Prostate gland (tissue), 2 donors: ENCODE results near the gene SLC66A3.

Experiments used
- POLR2A ChIP-seq: fragments of 450-650 bp; IDR thresholded peaks from one replicate; pipeline ENCODE4 v1.6.1; 2016; ENCODE audit warnings: antibody characterized with exemption, mild to moderate bottlenecking
- POLR2AphosphoS5 ChIP-seq: sonication (generic); formaldehyde crosslinking; IDR thresholded peaks from one replicate; pipeline ENCODE4 v1.6.1; 2017; ENCODE audit warnings: antibody characterized with exemption
- TF ChIP-seq, protein P1 (sequence below), 4 experiments: fragments of 200-600 bp in 2 of 4; fragments of 450-650 bp in 2 of 4; sonication (generic) in 2 of 4; IDR thresholded peaks; 1 replicate in 3 of 4; 2 replicates in 1 of 4; pipeline ENCODE4 v1.5.1; 2016 to 2019; ENCODE audit warnings: antibody characterized with exemption in 4 of 4, mild to moderate bottlenecking in 2 of 4, moderate library complexity in 2 of 4

DNA sequence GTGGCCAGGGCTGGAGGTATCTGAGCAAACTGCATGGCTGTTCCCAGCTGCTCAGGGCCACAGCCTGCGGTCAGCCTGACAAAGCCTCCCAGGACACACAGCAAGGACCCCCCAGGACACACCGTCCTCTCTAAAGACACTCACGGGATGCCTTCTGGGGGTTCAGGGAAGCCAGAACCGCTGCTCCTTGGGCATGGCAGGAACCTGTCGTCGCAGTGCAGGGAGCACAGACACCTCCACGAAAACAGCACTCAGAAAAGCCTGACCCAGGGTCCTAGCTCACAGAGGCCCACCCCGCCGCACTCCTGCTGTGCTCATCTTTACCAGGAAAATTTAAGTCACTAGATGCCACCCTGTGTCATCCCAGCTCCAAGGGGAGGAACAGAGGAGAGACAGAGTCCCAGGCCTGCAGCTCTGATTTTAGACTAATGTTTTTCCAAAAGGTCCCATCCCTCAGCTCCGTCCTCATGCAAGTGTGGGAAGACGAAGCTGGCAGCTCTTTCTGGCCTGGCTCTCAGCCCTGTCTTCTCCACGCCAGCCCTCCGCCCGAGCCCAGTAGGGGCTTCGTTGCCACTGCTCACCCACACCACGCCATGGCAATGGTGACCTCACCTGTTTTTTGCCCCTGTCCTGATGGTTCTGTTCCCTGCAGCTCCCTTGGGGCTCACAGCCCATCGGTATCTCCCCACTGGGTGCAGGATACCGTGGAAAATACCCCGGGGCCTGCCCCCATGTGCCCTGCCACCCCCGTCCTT is 23.9 kb upstream of the SLC66A3 start:
- TF ChIP-seq, protein P1, sequence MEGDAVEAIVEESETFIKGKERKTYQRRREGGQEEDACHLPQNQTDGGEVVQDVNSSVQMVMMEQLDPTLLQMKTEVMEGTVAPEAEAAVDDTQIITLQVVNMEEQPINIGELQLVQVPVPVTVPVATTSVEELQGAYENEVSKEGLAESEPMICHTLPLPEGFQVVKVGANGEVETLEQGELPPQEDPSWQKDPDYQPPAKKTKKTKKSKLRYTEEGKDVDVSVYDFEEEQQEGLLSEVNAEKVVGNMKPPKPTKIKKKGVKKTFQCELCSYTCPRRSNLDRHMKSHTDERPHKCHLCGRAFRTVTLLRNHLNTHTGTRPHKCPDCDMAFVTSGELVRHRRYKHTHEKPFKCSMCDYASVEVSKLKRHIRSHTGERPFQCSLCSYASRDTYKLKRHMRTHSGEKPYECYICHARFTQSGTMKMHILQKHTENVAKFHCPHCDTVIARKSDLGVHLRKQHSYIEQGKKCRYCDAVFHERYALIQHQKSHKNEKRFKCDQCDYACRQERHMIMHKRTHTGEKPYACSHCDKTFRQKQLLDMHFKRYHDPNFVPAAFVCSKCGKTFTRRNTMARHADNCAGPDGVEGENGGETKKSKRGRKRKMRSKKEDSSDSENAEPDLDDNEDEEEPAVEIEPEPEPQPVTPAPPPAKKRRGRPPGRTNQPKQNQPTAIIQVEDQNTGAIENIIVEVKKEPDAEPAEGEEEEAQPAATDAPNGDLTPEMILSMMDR (IDR thresholded peaks at IDR 0.05): no peak
- TF ChIP-seq POLR2AphosphoS5: no peak
- no peak for TF ChIP-seq POLR2A
